Liver (tissue), 2 donors: ENCODE results near the gene SLC6A16.

Source experiments
- REST ChIP-seq: IDR thresholded peaks from 2 replicates; pipeline ENCODE4 v1.6.1; 2016; ENCODE audit warnings: antibody characterized with exemption, mild to moderate bottlenecking
- TAF1 ChIP-seq: conservative IDR thresholded peaks from 2 replicates; pipeline ENCODE4 v1.6.1; 2016; ENCODE audit warnings: antibody characterized with exemption, mild to moderate bottlenecking
- donor health status: healthy.

- TF ChIP-seq REST (no peak), TAF1 (no peak)
Observed at GRCh38 chr19:49244256-49244655, 80.7 kb downstream of the SLC6A16 start.
